HCT116 (cell line): Measurements from ENCODE around the gene GNAI2. TPM values are rescaled to one million over a fixed set of nuclear protein-coding genes. Genes with fewer than 3 reads are reported as not detected.

Experiments used
- ATAC-seq: fragments of 200-7000 bp; cut with Tn5 transposase; 2 replicates; pipeline ENCODE4 v1.9.1; 2020; ENCODE audit warnings: mild to moderate bottlenecking, moderate library complexity
- BruUV-seq: library from RNA; stranded (reverse); fragments of 400-500 nt; replicated peaks from 2 replicates; lab custom pipeline; 2021; lab: Mats Ljungman, UMichigan
- CTCF ChIA-PET: fragments of 300-600 bp; sonication (Branson Sonifier 250); formaldehyde crosslinking; loops from one replicate; lab custom pipeline; 2021; ENCODE audit warnings: antibody characterized with exemption; lab: Charles Lee
- POLR2A ChIA-PET: fragments of 300-600, 350-600 bp; sonication (Branson Sonifier 250); formaldehyde crosslinking; loops from one replicate; lab custom pipeline; 2021; ENCODE audit warnings: antibody characterized with exemption; lab: Charles Lee
- RAD21 ChIA-PET, 2 experiments: fragments of 300-600 bp; sonication (Branson Sonifier 250); formaldehyde crosslinking; loops; one replicate each; lab custom pipeline; 2023; ENCODE audit warnings: low total read pairs in 2 of 2; ENCODE audit not compliant: uncharacterized antibody in 2 of 2, unreplicated experiment in 2 of 2, low non-redundant PET in 1 of 2; lab: Charles Lee
- DNase-seq: peaks from one replicate; pipeline ENCODE4 v3.0.0-alpha.2; 2010; ENCODE audit warnings: low read depth, low spot score
- H2AFZ ChIP-seq: fragments of 200-600 bp; shearing (Covaris generic), sonication (generic); 2 replicates; pipeline ENCODE4 v1.6.1; 2017; ENCODE audit warnings: low read depth, mixed run types, mixed read lengths, antibody characterized with exemption, low read length; ENCODE audit not compliant: poor library complexity, severe bottlenecking
- H3K27ac ChIP-seq: 2 replicates; pipeline ENCODE4 v1.5.1; 2012; ENCODE audit warnings: low read depth, low read length
- H3K27me3 ChIP-seq: fragments of 200-600 bp; sonication (generic); 2 replicates; pipeline ENCODE4 v1.6.1; 2016; ENCODE audit warnings: mixed run types, low read length, mixed read lengths; ENCODE audit not compliant: insufficient read depth
- H3K36me3 ChIP-seq, 2 experiments: fragments of 200-500 bp in 1 of 2; fragments of 200-600 bp in 1 of 2; sonication (Bioruptor generic) in 1 of 2; sonication (generic) in 1 of 2; 2 replicates each; pipeline versions ENCODE4 v1.5.1 to v1.6.1; 2014 to 2016; ENCODE audit warnings: low read length in 2 of 2, inconsistent platforms in 1 of 2, mixed read lengths in 1 of 2, mixed run types in 1 of 2; ENCODE audit not compliant: insufficient read depth in 2 of 2, control insufficient read depth in 1 of 2
- H3K4me1 ChIP-seq, 2 experiments: fragments of 200-600 bp in 1 of 2; sonication (generic) in 1 of 2; 2 replicates each; pipeline versions ENCODE4 v1.5.1 to v1.6.1; 2012 to 2017; ENCODE audit warnings: low read length in 2 of 2, inconsistent platforms in 1 of 2, mild to moderate bottlenecking in 1 of 2, mixed read lengths in 1 of 2, mixed run types in 1 of 2, moderate library complexity in 1 of 2; ENCODE audit not compliant: insufficient read depth in 2 of 2, control insufficient read depth in 1 of 2
- H3K4me2 ChIP-seq: fragments of 200-600 bp; sonication (generic); 2 replicates; pipeline ENCODE4 v1.6.1; 2017; ENCODE audit warnings: mixed run types, low read length, mixed read lengths
- H3K4me3 ChIP-seq, 2 experiments: fragments of 200-600 bp in 1 of 2; sonication (generic) in 1 of 2; replicated peaks in 1 of 2; 2 replicates each; pipeline ENCODE4 v1.5.1; 2011 to 2016; ENCODE audit warnings: low read length in 2 of 2, control low read depth in 1 of 2, low read depth in 1 of 2, mild to moderate bottlenecking in 1 of 2, mixed read lengths in 1 of 2, mixed run types in 1 of 2
- H3K79me2 ChIP-seq: fragments of 200-600 bp; sonication (generic); 2 replicates; pipeline ENCODE4 v1.6.1; 2017; ENCODE audit warnings: mild to moderate bottlenecking, mixed run types, low read length, moderate library complexity, mixed read lengths; ENCODE audit not compliant: insufficient read depth
- H3K9ac ChIP-seq: fragments of 200-600 bp; sonication (generic); 2 replicates; pipeline ENCODE4 v1.6.1; 2016; ENCODE audit warnings: low read length, mixed read lengths
- H3K9me2 ChIP-seq: fragments of 200-600 bp; sonication (generic), shearing (Covaris generic); 2 replicates; pipeline ENCODE4 v1.6.1; 2017; ENCODE audit warnings: mixed run types, mild to moderate bottlenecking, moderate library complexity; ENCODE audit not compliant: insufficient read depth
- H3K9me3 ChIP-seq, 2 experiments: fragments of 200-500 bp in 1 of 2; fragments of 200-600 bp in 1 of 2; sonication (Bioruptor generic) in 1 of 2; sonication (generic) in 1 of 2; 2 replicates each; pipeline ENCODE4 v1.6.1; 2014 to 2017; ENCODE audit warnings: low read length in 2 of 2, mixed read lengths in 2 of 2, inconsistent platforms in 1 of 2, low read depth in 1 of 2, mild to moderate bottlenecking in 1 of 2, mixed run types in 1 of 2, moderate library complexity in 1 of 2; ENCODE audit not compliant: control insufficient read depth in 1 of 2, insufficient read depth in 1 of 2
- H4K20me1 ChIP-seq: fragments of 200-600 bp; sonication (generic), shearing (Covaris generic); 2 replicates; pipeline ENCODE4 v1.6.1; 2017; ENCODE audit warnings: mixed run types, mild to moderate bottlenecking, moderate library complexity; ENCODE audit not compliant: insufficient read depth
- CBX3 ChIP-seq: IDR thresholded peaks from 2 replicates; pipeline ENCODE4 v1.6.1; 2012; ENCODE audit warnings: low read depth
- CEBPB ChIP-seq: IDR thresholded peaks from 2 replicates; pipeline ENCODE4 v1.6.1; 2012; ENCODE audit warnings: low read depth
- EGR1 ChIP-seq: IDR thresholded peaks from 2 replicates; pipeline ENCODE4 v1.6.1; 2012; ENCODE audit warnings: low read depth
- ELF1 ChIP-seq: IDR thresholded peaks from 2 replicates; pipeline ENCODE4 v1.6.1; 2012; ENCODE audit warnings: low read depth, borderline replicate concordance
- EZH2phosphoT487 ChIP-seq: fragments of 200-600 bp; IDR thresholded peaks from 2 replicates; pipeline ENCODE4 v1.6.1; 2018; ENCODE audit warnings: antibody characterized with exemption, borderline replicate concordance
- JUND ChIP-seq: IDR thresholded peaks from 2 replicates; pipeline ENCODE4 v1.6.1; 2012
- POLR2AphosphoS5 ChIP-seq: IDR thresholded peaks from 2 replicates; pipeline ENCODE4 v1.6.1; 2011; ENCODE audit warnings: mild to moderate bottlenecking, low read depth, low read length, moderate library complexity
- SP1 ChIP-seq: IDR thresholded peaks from 2 replicates; pipeline ENCODE4 v1.6.1; 2012; ENCODE audit warnings: low read depth
- SRF ChIP-seq: IDR thresholded peaks from 2 replicates; pipeline ENCODE4 v1.6.1; 2012; ENCODE audit warnings: low read depth
- ZNF274 ChIP-seq: fragments of 200-500 bp; sonication (Bioruptor generic); IDR thresholded peaks from 2 replicates; pipeline ENCODE4 v1.6.1; 2014; ENCODE audit warnings: mild to moderate bottlenecking, low read depth, low read length, inconsistent platforms
- intact Hi-C: fragments of 100-400 bp; cut with micrococcal nuclease; formaldehyde crosslinking; loops from 2 replicates; pipeline ENCODE4 v1.10.0; 2022
- total RNA-seq: library from RNA; stranded (reverse); gene quantifications from one replicate; pipeline ENCODE4 v1.2.1, GENCODE V29; 2021; ENCODE audit not compliant: unreplicated experiment
- TF ChIP-seq, protein P1 (sequence below): IDR thresholded peaks from 2 replicates; pipeline ENCODE4 v1.6.1; 2011; ENCODE audit warnings: mild to moderate bottlenecking, low read length, moderate library complexity; ENCODE audit not compliant: insufficient replicate concordance; ENCODE audit errors: extremely low read depth
- TF ChIP-seq, protein P2 (sequence below): IDR thresholded peaks from 2 replicates; pipeline ENCODE4 v1.6.1; 2012; ENCODE audit warnings: low read depth
- TF ChIP-seq, protein P3 (sequence below), 3 experiments: fragments of 200-600 bp in 1 of 3; sonication (generic) in 1 of 3; IDR thresholded peaks in 2 of 3; conservative IDR thresholded peaks in 1 of 3; 2 replicates each; pipeline ENCODE4 v1.5.1; 2012 to 2017; ENCODE audit warnings: low read depth in 2 of 3, low read length in 2 of 3, antibody characterized with exemption in 1 of 3, borderline replicate concordance in 1 of 3, control low read depth in 1 of 3, mild to moderate bottlenecking in 1 of 3, mixed read lengths in 1 of 3, mixed run types in 1 of 3, moderate library complexity in 1 of 3; ENCODE audit not compliant: insufficient read depth in 1 of 3
- TF ChIP-seq, protein P4 (sequence below): IDR thresholded peaks from 2 replicates; pipeline ENCODE4 v1.6.1; 2012

Gene GNAI2
- total RNA-seq, 1 experiment from 2014 or later: 170 TPM

DNA sequence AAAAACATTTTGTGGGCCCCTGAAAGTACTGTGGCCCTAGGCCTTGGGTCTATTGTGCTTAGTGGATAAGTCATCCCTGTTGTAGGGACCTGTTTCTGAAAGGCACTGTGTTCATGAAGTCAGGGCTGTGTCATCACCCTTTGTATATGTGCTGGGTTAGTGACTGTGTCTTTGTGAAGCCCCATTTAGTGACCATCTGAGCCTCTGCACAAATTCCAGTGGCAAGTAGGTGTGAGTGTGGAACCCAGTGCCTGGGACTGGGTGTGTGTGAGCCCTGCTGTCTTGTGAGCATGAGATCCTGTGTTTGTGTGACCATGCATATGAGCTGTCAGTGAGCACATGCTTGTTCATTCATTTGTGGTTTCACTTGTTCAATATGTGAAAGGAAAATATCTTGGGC, 68.6 kb downstream of the GNAI2 start:
- RAD21 ChIA-PET: no interaction called here
- peak overlapping the region; percentile 17; the same call in 1 of the 2 replicates for H3K4me2 ChIP-seq
- H3K4me3 ChIP-seq: no peak overlapping the region
- TF ChIP-seq EZH2phosphoT487: no peak
- TF ChIP-seq, protein P1, sequence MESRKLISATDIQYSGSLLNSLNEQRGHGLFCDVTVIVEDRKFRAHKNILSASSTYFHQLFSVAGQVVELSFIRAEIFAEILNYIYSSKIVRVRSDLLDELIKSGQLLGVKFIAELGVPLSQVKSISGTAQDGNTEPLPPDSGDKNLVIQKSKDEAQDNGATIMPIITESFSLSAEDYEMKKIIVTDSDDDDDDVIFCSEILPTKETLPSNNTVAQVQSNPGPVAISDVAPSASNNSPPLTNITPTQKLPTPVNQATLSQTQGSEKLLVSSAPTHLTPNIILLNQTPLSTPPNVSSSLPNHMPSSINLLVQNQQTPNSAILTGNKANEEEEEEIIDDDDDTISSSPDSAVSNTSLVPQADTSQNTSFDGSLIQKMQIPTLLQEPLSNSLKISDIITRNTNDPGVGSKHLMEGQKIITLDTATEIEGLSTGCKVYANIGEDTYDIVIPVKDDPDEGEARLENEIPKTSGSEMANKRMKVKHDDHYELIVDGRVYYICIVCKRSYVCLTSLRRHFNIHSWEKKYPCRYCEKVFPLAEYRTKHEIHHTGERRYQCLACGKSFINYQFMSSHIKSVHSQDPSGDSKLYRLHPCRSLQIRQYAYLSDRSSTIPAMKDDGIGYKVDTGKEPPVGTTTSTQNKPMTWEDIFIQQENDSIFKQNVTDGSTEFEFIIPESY: no peak
- no peak for TF ChIP-seq SP1
- no peak for TF ChIP-seq POLR2AphosphoS5
- TF ChIP-seq JUND: no peak
- no peak for TF ChIP-seq EGR1
- TF ChIP-seq ELF1: no peak
- no peak for TF ChIP-seq CBX3
- TF ChIP-seq, protein P2, sequence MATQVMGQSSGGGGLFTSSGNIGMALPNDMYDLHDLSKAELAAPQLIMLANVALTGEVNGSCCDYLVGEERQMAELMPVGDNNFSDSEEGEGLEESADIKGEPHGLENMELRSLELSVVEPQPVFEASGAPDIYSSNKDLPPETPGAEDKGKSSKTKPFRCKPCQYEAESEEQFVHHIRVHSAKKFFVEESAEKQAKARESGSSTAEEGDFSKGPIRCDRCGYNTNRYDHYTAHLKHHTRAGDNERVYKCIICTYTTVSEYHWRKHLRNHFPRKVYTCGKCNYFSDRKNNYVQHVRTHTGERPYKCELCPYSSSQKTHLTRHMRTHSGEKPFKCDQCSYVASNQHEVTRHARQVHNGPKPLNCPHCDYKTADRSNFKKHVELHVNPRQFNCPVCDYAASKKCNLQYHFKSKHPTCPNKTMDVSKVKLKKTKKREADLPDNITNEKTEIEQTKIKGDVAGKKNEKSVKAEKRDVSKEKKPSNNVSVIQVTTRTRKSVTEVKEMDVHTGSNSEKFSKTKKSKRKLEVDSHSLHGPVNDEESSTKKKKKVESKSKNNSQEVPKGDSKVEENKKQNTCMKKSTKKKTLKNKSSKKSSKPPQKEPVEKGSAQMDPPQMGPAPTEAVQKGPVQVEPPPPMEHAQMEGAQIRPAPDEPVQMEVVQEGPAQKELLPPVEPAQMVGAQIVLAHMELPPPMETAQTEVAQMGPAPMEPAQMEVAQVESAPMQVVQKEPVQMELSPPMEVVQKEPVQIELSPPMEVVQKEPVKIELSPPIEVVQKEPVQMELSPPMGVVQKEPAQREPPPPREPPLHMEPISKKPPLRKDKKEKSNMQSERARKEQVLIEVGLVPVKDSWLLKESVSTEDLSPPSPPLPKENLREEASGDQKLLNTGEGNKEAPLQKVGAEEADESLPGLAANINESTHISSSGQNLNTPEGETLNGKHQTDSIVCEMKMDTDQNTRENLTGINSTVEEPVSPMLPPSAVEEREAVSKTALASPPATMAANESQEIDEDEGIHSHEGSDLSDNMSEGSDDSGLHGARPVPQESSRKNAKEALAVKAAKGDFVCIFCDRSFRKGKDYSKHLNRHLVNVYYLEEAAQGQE: no peak
- TF ChIP-seq, protein P3, sequence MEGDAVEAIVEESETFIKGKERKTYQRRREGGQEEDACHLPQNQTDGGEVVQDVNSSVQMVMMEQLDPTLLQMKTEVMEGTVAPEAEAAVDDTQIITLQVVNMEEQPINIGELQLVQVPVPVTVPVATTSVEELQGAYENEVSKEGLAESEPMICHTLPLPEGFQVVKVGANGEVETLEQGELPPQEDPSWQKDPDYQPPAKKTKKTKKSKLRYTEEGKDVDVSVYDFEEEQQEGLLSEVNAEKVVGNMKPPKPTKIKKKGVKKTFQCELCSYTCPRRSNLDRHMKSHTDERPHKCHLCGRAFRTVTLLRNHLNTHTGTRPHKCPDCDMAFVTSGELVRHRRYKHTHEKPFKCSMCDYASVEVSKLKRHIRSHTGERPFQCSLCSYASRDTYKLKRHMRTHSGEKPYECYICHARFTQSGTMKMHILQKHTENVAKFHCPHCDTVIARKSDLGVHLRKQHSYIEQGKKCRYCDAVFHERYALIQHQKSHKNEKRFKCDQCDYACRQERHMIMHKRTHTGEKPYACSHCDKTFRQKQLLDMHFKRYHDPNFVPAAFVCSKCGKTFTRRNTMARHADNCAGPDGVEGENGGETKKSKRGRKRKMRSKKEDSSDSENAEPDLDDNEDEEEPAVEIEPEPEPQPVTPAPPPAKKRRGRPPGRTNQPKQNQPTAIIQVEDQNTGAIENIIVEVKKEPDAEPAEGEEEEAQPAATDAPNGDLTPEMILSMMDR (IDR thresholded peaks at IDR 0.05 in 2 of 3, conservative IDR thresholded peaks at IDR 0.05 in 1 of 3; ENCODE audit: borderline replicate concordance in 1 of 3, insufficient read depth in 1 of 3, low read depth in 2 of 3, low read length in 2 of 3): no peak
- no peak for TF ChIP-seq ZNF274
- TF ChIP-seq CEBPB: no peak
- no peak for TF ChIP-seq SRF
- TF ChIP-seq, protein P4, sequence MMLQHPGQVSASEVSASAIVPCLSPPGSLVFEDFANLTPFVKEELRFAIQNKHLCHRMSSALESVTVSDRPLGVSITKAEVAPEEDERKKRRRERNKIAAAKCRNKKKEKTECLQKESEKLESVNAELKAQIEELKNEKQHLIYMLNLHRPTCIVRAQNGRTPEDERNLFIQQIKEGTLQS: no peak
- no peaks in the 10 kb centered on the region for H3K27me3 ChIP-seq
- CTCF ChIA-PET: no interaction called here
- no peaks in the 10 kb centered on the region for H3K9me3 ChIP-seq
- DNase-seq: no peak
- H3K9ac ChIP-seq: 0 out of 2 replicates have a peak overlapping the region, but pooled peaks have one; percentile 19
- H3K36me3 ChIP-seq: no peaks in the 10 kb centered on the region
- no peak overlapping the region for H2AFZ ChIP-seq
- no peaks in the 10 kb centered on the region for H3K9me2 ChIP-seq
- peaks cover 25 to 49% of the 10 kb centered on the region in 2 experiments for H3K4me1 ChIP-seq
- no TSS peak for BruUV-seq
- POLR2A ChIA-PET: no interaction called here
- no peaks in the 10 kb centered on the region for H3K79me2 ChIP-seq
- intact Hi-C loops: no loop called here
- H4K20me1 ChIP-seq: no peaks in the 10 kb centered on the region
- no peak for ATAC-seq
- no peak overlapping the region for H3K27ac ChIP-seq
